ENCODE results near the gene ESD.

DNA sequence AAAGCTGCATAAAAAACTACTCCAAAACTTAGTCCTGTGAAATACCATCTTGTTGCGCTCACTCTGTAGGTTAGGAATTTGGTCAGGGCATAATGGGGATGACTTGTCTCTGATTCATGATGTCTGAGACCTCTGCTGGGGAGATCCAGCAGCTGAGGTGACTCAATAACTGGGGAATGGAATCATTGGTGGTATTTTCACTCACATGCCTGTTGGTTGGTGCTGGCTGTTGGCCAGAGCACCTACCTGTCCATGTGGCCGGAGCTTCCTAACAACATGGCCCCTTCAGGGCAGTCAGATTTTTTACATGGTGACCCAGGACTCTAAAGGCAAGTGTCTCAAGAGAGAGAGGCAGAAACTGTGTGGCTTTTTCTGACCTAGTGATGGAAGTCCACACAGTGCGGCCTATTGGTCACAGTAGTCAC, 7.4 kb upstream of the ESD start:
- TF ChIP-seq, protein P1, sequence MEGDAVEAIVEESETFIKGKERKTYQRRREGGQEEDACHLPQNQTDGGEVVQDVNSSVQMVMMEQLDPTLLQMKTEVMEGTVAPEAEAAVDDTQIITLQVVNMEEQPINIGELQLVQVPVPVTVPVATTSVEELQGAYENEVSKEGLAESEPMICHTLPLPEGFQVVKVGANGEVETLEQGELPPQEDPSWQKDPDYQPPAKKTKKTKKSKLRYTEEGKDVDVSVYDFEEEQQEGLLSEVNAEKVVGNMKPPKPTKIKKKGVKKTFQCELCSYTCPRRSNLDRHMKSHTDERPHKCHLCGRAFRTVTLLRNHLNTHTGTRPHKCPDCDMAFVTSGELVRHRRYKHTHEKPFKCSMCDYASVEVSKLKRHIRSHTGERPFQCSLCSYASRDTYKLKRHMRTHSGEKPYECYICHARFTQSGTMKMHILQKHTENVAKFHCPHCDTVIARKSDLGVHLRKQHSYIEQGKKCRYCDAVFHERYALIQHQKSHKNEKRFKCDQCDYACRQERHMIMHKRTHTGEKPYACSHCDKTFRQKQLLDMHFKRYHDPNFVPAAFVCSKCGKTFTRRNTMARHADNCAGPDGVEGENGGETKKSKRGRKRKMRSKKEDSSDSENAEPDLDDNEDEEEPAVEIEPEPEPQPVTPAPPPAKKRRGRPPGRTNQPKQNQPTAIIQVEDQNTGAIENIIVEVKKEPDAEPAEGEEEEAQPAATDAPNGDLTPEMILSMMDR (conservative IDR thresholded peaks at IDR 0.05) = no peak
- TF ChIP-seq ZFX (IDR thresholded peaks at IDR 0.05) = no peak
